NCI-H187 (cell line): ENCODE results near the gene ECSCR.

ENCODE experiments used
- DNase-seq, 2 experiments: peaks; one replicate each; lab custom pipeline; 2025; lab: John Stamatoyannopoulos, UW

Gene ECSCR

DNA sequence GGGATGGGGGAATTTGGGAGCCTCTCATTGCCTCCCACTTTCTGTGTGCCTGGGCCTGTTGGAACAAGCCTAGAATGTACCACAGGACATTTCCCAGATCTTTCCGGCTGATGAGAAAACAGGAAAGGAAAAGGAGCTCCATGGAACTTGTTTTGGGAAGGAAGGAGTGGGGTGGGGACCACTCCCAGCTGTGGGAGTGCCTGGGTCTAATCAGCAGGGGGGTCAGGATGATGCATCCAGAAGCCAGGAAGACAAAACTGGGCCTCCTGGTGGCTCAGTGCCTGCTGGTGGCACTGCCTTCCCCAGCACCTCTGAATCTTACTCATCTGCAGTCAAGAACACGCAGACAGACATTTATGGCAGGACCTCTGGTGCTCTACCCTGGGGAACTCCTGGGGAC is 11.0 kb upstream of the ECSCR start:
- no peak for DNase-seq

- no peak for DNase-seq
Measured at GRCh38 chr5:139473105-139473504, 10.6 kb upstream of the ECSCR start.

GRCh38 chr5:139472386-139473030 is 10.0 kb upstream of the ECSCR start:
- no peak for DNase-seq

DNA sequence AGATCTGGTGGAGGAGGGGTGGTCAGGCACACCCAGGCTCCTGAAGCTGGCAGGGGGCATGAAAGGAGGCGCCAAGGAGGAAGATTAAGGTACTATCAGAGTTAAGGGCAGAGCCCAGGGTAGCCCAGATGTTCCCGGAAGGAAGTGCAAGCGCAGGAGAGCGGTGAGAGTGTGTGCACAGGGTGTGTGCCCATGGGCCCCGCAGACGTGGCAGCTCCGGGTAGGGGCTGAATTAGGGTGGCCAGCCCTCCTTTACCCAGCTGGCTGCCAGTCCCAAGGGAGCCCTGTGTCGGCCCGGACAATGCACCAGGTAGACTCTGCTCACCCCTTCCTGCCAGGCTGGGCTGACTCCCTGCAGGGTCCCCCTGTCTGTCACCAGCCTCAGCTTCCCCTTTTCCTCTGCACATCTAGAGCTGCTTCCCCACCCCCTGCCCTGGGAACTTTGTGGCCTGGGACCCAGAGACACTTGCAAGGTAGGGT is 8.3 kb upstream of the ECSCR start, which contains the start of gene SMIM33:
SMIM33 (plus strand) TSS at position 184 of the 480 bp plus-strand sequence; CDS start at position 302, 118 bp downstream.
- no peak for DNase-seq

DNA sequence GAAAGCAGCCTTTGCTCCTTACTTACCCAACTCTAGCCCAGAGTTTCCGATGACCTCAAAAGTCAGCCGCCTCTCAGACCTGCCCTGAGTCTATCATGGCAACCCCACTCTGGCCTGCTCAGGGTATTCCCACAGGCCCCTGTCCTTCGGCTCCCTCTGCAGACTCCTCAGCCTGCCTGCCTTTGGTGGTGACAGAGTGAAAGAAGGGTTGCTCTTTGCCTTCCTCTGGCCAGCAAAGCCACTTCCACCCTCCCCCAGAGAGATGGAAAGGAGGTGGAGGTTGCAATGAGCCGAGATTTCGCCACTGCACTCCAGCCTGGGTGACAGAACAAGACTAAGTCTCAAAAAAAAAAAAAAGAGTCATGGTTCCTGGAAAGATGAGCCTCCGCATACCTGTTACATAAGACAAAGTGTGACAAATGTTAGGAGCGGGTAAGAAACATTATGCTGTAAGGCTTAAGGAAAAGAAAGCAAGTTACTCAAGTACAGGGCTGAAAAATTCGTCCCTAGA is 5.9 kb upstream of the ECSCR start:
- DNase-seq = no peak

- no peak for DNase-seq
Measured at GRCh38 chr5:139461698-139462097, 845 bp downstream of the ECSCR start.

DNA sequence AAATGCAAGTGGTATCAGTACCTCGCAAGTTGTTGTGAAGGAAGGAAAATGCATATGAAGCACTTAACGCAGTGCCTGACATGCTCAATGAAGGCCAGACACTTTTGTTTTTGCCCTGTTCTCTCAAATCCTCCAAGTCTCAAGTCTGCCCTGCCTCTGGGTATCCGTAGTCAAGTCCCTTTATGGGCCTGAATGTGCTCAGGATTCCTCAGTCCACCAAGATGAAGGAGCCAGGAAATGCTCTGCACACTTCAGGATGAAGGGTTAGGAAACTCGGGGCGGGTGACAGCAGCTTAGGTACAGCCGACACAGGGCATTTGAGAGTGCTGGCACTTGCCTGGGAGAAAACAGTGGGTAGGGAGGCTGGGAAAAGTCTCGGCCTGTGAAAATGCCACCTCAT is 1.4 kb downstream of the ECSCR start:
- no peak for DNase-seq

- DNase-seq = no peak
Measured at GRCh38 chr5:139460455-139460854, 2.1 kb downstream of the ECSCR start.

- no peak for DNase-seq
Measured at GRCh38 chr5:139459451-139459934, 3.0 kb downstream of the ECSCR start.

GRCh38 chr5:139458580-139459407 is 3.7 kb downstream of the ECSCR start:
- DNase-seq = no peak

DNA sequence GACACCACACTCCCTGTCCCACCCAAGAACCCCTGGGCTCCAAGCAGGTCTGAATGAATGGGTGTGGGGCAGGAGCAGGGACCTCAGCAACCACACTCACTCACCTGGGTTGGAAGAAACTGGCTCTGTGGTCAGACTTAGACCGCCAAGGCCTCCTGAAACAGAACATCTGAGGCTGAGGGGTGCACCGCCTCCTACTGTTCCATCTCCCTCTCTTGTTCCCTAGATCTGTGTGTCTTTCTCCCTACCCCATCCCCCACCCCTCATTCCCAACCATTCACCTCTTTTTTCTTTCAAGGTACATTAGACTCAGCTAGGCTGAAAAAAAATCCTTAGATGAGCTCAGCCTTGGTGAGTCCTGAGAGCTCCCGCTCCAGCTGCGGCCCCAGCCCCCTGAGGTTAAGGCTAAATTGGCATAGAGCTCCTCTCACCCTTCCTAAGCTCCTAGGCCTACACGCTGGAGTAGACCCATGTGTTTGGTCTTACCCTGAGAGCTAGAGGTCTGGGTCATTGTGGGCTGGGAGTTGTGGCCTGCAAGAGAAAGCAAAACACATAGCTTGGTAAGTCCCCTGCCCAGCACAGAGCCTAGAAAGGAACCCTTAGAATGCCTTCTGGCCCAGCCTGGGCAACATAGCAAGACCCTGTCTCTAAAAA is 4.8 kb downstream of the ECSCR start:
- DNase-seq = no peak

DNA sequence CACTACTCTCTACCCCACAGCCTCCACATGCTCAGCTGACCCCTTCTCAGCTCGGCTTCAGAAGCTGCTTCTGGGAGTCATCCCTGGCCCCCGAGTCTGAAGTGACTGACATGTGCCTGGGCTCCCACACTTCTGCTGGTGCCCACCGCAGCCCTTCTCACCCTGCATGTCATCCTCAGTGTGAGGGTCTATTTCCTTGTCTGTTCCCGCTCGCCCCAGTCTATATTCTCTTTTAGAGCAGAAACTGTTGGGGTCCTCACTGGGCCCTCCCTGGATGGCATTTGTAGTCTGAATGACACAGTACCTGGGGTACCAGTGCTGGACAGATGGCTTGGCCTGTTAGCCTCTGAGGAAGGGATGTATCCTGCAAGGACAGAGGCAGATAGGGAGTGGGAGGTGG is 5.3 kb downstream of the ECSCR start:
- DNase-seq = no peak

GRCh38 chr5:139456776-139457175 is 5.8 kb downstream of the ECSCR start:
- no peak for DNase-seq

DNA sequence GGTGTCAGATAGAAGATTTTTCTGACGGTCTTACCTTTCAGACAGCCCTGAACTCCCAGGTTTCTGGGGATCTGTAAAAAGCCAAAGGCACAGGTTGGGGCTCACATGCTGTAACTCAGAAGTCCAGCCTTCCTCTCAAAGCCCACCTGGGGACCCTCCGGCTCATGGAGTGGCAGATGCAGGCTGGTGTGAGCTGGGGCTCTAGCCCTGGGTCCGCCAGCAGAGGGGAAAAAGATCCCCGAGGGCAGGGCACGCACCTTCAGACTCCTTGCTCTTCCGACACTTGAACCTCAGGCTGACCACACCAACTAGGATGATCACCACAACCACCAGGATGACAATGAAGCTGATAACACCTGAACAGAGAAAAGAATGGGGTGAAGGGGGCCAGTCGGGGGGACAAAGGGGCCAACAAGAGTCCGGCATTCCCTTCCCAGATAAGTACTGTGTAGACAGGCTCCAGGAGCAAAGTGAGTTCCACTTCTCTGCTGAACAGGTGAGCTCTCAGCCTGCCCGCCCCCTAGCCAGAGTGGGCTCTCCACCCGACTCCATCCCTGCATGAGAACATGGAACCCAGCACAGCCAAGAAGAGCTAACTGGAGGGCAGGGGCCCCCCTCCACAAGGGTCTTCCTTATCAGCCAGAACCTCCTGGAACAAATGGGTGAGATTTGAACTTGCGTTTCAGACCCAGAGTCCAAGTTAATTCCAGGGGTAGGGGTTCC is 7.8 kb downstream of the ECSCR start:
- DNase-seq = no peak

GRCh38 chr5:139453683-139454567 is 8.6 kb downstream of the ECSCR start:
- no peak for DNase-seq

- DNase-seq = no peak
Measured at GRCh38 chr5:139451878-139452660, 10.5 kb downstream of the ECSCR start.

DNA sequence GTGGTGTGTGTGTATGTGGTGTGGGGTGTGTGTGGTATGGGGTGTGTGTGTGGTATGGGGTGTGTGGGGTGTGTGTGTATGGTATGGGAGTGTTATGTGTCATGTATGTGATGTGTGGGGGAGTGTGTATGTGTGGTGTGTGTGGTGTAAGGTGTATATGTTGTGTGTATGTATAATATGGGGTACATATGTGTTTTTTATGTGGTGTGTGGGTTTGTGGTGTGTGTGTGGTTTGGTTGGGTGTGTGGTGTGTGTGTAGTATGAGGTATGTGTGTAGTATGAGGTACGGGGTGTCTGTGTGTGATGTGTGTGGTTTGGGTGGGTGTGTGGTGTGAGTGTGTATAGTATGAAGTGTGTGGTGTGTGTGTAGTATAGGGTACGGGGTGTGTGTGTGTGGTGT is 11.4 kb downstream of the ECSCR start:
- no peak for DNase-seq

GRCh38 chr5:139446956-139447779 is 15.4 kb downstream of the ECSCR start:
- no peak for DNase-seq
